Measurements from ENCODE around the gene SCNN1B. TPM values are rescaled to one million over a fixed set of nuclear protein-coding genes. Genes with fewer than 3 reads are reported as not detected.
A peak's percentile ranks its signal among the peaks of the same experiment; 100 is the strongest.

Gene SCNN1B
- total RNA-seq, 2 donors from 2014 or later: 27.7 to 94.7 TPM

GRCh38 chr16:23406546-23407240 lies 104.6 kb downstream of the SCNN1B start:
- Histone ChIP-seq H3K9ac (ENCODE audit: low read depth in 2 of 2, low read length in 2 of 2) (no peak overlapping the region), H3K9me3 (no peaks in the 10 kb centered on the region), H3K4me3 (no peak overlapping the region), H3K36me3 (no peaks in the 10 kb centered on the region), H3K4me1 (no peaks in the 10 kb centered on the region), H3K27ac (no peak overlapping the region), H3K27me3 (no peaks in the 10 kb centered on the region)
- intact Hi-C loops (cut with DNase I): no loop called here
- no peak for TF ChIP-seq CTCF (IDR thresholded peaks at IDR 0.05)
- no peak for DNase-seq

- no peaks in the 10 kb centered on the region for H3K27me3 ChIP-seq
- H3K4me3 ChIP-seq: no peak overlapping the region
- intact Hi-C loops (cut with DNase I): no loop called here
- no peaks in the 10 kb centered on the region for H3K9me3 ChIP-seq
- no peak for DNase-seq
- H3K4me1 ChIP-seq: no peaks in the 10 kb centered on the region
- no peaks in the 10 kb centered on the region for H3K36me3 ChIP-seq
- no peak overlapping the region for H3K27ac ChIP-seq
- no peak overlapping the region for H3K9ac ChIP-seq (ENCODE audit: low read depth in 2 of 2, low read length in 2 of 2)
- TF ChIP-seq CTCF (IDR thresholded peaks at IDR 0.05): no peak
Measured at GRCh38 chr16:23407436-23408127, 105.5 kb downstream of the SCNN1B start.

GRCh38 chr16:23408242-23408822 lies 106.2 kb downstream of the SCNN1B start:
- TF ChIP-seq CTCF (IDR thresholded peaks at IDR 0.05): no peak
- Histone ChIP-seq H3K9ac (ENCODE audit: low read depth in 2 of 2, low read length in 2 of 2) (no peak overlapping the region), H3K4me1 (no peaks in the 10 kb centered on the region), H3K27ac (no peak overlapping the region), H3K27me3 (no peaks in the 10 kb centered on the region), H3K36me3 (no peaks in the 10 kb centered on the region), H3K4me3 (no peak overlapping the region), H3K9me3 (no peaks in the 10 kb centered on the region)
- intact Hi-C loops (cut with DNase I): no loop called here
- no peak for DNase-seq

GRCh38 chr16:23408823-23409298 lies 106.8 kb downstream of the SCNN1B start:
- Histone ChIP-seq H3K9me3 (no peaks in the 10 kb centered on the region), H3K9ac (ENCODE audit: low read depth in 2 of 2, low read length in 2 of 2) (no peak overlapping the region), H3K36me3 (no peaks in the 10 kb centered on the region), H3K27ac (peak overlapping the region; percentile 45), H3K4me1 (no peaks in the 10 kb centered on the region), H3K4me3 (no peak overlapping the region), H3K27me3 (no peaks in the 10 kb centered on the region)
- DNase-seq: peak; percentile 70
- no peak for TF ChIP-seq CTCF (IDR thresholded peaks at IDR 0.05)
- intact Hi-C loops (cut with DNase I): no loop called here

- Histone ChIP-seq H3K27me3 (no peaks in the 10 kb centered on the region), H3K27ac (peak overlapping the region; percentile 45), H3K9me3 (no peaks in the 10 kb centered on the region), H3K9ac (ENCODE audit: low read depth in 2 of 2, low read length in 2 of 2) (no peak overlapping the region), H3K4me3 (no peak overlapping the region), H3K4me1 (no peaks in the 10 kb centered on the region), H3K36me3 (peaks cover 6% of the 10 kb centered on the region)
- DNase-seq: no peak
- TF ChIP-seq CTCF (IDR thresholded peaks at IDR 0.05): no peak
- intact Hi-C loops (cut with DNase I): no loop called here
Measured at GRCh38 chr16:23409522-23409921, 107.4 kb downstream of the SCNN1B start.

Measured in colonic mucosa (tissue), 4 donors.